ENCODE results near the gene SCO1. TPM values are rescaled to one million over a fixed set of nuclear protein-coding genes. Genes with fewer than 3 reads are reported as not detected.

The SCO1 gene
- total RNA-seq, 2 donors from 2014 or later, result 43.3 to 43.9 TPM

GRCh38 chr17:10737168-10737622 is 39.9 kb upstream of the SCO1 start:
- Mint-ChIP-seq H3K4me1 (peaks cover 2% of the 10 kb centered on the region), H3K9me3 (no peaks in the 10 kb centered on the region), H3K36me3 (ENCODE audit: low read depth) (no peaks in the 10 kb centered on the region), H3K4me3 (no peak overlapping the region), H3K27ac (no peak overlapping the region), H3K27me3 (ENCODE audit: insufficient read depth) (peaks cover 4% of the 10 kb centered on the region)
- Histone ChIP-seq H3K4me3 (ENCODE audit: low read length) (no peak overlapping the region), H3K4me1 (ENCODE audit: control insufficient read depth, insufficient read depth, low read length) (no peaks in the 10 kb centered on the region), H3K27me3 (ENCODE audit: control insufficient read depth, insufficient read depth, low read length, poor library complexity, severe bottlenecking) (no peaks in the 10 kb centered on the region), H3K36me3 (ENCODE audit: control insufficient read depth, insufficient read depth, low read length) (no peaks in the 10 kb centered on the region), H3K9ac (ENCODE audit: extremely low read depth, low read length, poor library complexity, severe bottlenecking) (no peak overlapping the region), H3K27ac (ENCODE audit: low read depth, low read length) (no peak overlapping the region), H3K9me3 (ENCODE audit: control insufficient read depth, low read length) (no peaks in the 10 kb centered on the region)
- TF ChIP-seq, protein P1, sequence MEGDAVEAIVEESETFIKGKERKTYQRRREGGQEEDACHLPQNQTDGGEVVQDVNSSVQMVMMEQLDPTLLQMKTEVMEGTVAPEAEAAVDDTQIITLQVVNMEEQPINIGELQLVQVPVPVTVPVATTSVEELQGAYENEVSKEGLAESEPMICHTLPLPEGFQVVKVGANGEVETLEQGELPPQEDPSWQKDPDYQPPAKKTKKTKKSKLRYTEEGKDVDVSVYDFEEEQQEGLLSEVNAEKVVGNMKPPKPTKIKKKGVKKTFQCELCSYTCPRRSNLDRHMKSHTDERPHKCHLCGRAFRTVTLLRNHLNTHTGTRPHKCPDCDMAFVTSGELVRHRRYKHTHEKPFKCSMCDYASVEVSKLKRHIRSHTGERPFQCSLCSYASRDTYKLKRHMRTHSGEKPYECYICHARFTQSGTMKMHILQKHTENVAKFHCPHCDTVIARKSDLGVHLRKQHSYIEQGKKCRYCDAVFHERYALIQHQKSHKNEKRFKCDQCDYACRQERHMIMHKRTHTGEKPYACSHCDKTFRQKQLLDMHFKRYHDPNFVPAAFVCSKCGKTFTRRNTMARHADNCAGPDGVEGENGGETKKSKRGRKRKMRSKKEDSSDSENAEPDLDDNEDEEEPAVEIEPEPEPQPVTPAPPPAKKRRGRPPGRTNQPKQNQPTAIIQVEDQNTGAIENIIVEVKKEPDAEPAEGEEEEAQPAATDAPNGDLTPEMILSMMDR (conservative IDR thresholded peaks at IDR 0.05), result peak; percentile 88
- WGBS, 2 experiments (ENCODE audit: insufficient coverage in 1 of 2, insufficient read length in 1 of 2), result 20 to 78% methylated on average over 1 to 6 of the region's 6 CpGs
- peak; percentile 92 for DNase-seq

- Mint-ChIP-seq H3K4me1 (peaks cover 5% of the 10 kb centered on the region), H3K27me3 (ENCODE audit: insufficient read depth) (peaks cover 7% of the 10 kb centered on the region), H3K4me3 (no peak overlapping the region), H3K9me3 (no peaks in the 10 kb centered on the region), H3K27ac (no peak overlapping the region), H3K36me3 (ENCODE audit: low read depth) (no peaks in the 10 kb centered on the region)
- WGBS, 2 experiments (ENCODE audit: insufficient coverage in 1 of 2, insufficient read length in 1 of 2), result 87% methylated on average over 4 of the region's 4 CpGs; no CpG with 5 or more reads in 1 of the 2 experiments
- TF ChIP-seq, protein P1 (conservative IDR thresholded peaks at IDR 0.05), result no peak
- no peak for DNase-seq
- H3K4me1 ChIP-seq (ENCODE audit: control insufficient read depth, insufficient read depth, low read length), result no peaks in the 10 kb centered on the region
- no peak overlapping the region for H3K27ac ChIP-seq (ENCODE audit: low read depth, low read length)
- H3K9ac ChIP-seq (ENCODE audit: extremely low read depth, low read length, poor library complexity, severe bottlenecking), result no peak overlapping the region
- H3K4me3 ChIP-seq (ENCODE audit: low read length), result no peak overlapping the region
- H3K27me3 ChIP-seq (ENCODE audit: control insufficient read depth, insufficient read depth, low read length, poor library complexity, severe bottlenecking), result no peaks in the 10 kb centered on the region
- H3K36me3 ChIP-seq (ENCODE audit: control insufficient read depth, insufficient read depth, low read length), result no peaks in the 10 kb centered on the region
- no peaks in the 10 kb centered on the region for H3K9me3 ChIP-seq (ENCODE audit: control insufficient read depth, low read length)
These were observed 38.5 kb upstream of the SCO1 start for GRCh38 chr17:10735821-10736220.

DNA sequence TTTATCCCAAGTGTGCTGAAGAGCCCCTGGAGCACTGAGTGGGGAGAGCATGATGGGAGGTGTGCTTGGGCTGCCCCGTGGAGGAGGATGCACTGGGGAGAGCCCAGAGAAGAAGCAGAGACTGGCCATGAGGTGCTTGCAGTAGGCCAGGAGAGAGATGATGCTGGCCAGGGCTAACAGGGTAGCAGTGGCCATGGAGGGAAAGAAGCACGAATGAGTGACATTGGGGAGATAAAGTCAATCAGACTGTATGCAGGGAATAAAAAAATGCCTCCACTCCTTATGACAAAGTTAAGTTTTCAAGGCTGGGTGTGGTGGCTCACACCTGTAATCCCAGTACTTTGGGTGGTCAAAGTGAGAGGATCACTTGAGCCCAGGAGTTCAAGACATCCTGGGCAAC is 37.9 kb upstream of the SCO1 start:
- Histone ChIP-seq H3K4me3 (ENCODE audit: low read length) (no peak overlapping the region), H3K36me3 (ENCODE audit: control insufficient read depth, insufficient read depth, low read length) (no peaks in the 10 kb centered on the region), H3K4me1 (ENCODE audit: control insufficient read depth, insufficient read depth, low read length) (no peaks in the 10 kb centered on the region), H3K9ac (ENCODE audit: extremely low read depth, low read length, poor library complexity, severe bottlenecking) (no peak overlapping the region), H3K27ac (ENCODE audit: low read depth, low read length) (no peak overlapping the region), H3K27me3 (ENCODE audit: control insufficient read depth, insufficient read depth, low read length, poor library complexity, severe bottlenecking) (no peaks in the 10 kb centered on the region), H3K9me3 (ENCODE audit: control insufficient read depth, low read length) (no peaks in the 10 kb centered on the region)
- no peak overlapping the region for H3K4me3 Mint-ChIP-seq
- 83 to 93% methylated on average over 2 of the region's 2 CpGs for WGBS, 2 experiments (ENCODE audit: insufficient coverage in 1 of 2, insufficient read length in 1 of 2)
- H3K4me1 Mint-ChIP-seq, result peaks cover 6% of the 10 kb centered on the region
- peak; percentile 13 for DNase-seq
- H3K9me3 Mint-ChIP-seq, result no peaks in the 10 kb centered on the region
- H3K27me3 Mint-ChIP-seq (ENCODE audit: insufficient read depth), result peaks cover 7% of the 10 kb centered on the region
- no peaks in the 10 kb centered on the region for H3K36me3 Mint-ChIP-seq (ENCODE audit: low read depth)
- no peak overlapping the region for H3K27ac Mint-ChIP-seq
- TF ChIP-seq, protein P1 (conservative IDR thresholded peaks at IDR 0.05), result no peak
